HAP-1 (cell line): ENCODE data around the gene GIPC1.
"Not testable (repeated sequence)": the region's sequence is repeated elsewhere in the genome, so short reads cannot be mapped to it uniquely, and the experiment has no call there.

Experiments
- DNase-seq, 2 experiments: peaks; one replicate each; pipeline ENCODE4 v3.0.0-alpha.2; 2016 to 2020; ENCODE audit warnings: low spot score in 2 of 2
- H3K27me3 ChIP-seq: fragments of 250-450 bp; sonication (Bioruptor Pico); 2 replicates; pipeline ENCODE4 v1.5.1; 2020; ENCODE audit warnings: low read depth, mild to moderate bottlenecking, moderate library complexity
- H3K36me3 ChIP-seq: fragments of 250-450 bp; sonication (Bioruptor Pico); replicated peaks from 2 replicates; pipeline ENCODE4 v1.5.1; 2020; ENCODE audit warnings: mild to moderate bottlenecking
- H3K4me1 ChIP-seq: fragments of 250-450 bp; sonication (Bioruptor Pico); 2 replicates; pipeline ENCODE4 v1.5.1; 2020; ENCODE audit warnings: mild to moderate bottlenecking
- H3K4me3 ChIP-seq: fragments of 250-450 bp; sonication (Bioruptor Pico); 2 replicates; pipeline ENCODE4 v1.5.1; 2020; ENCODE audit warnings: mild to moderate bottlenecking, moderate library complexity
- H3K9me3 ChIP-seq: fragments of 250-450 bp; sonication (Bioruptor Pico); 2 replicates; pipeline ENCODE4 v1.5.1; 2020; ENCODE audit warnings: mild to moderate bottlenecking, moderate library complexity
- in situ Hi-C: fragments of 300-500 bp; cut with MboI; formaldehyde crosslinking; loops from 3 replicates; pipeline ENCODE4 v1.14.3; 2020; ENCODE audit warnings: low sequenced_read_pairs, inconsistent platforms, mixed read lengths

The GIPC1 gene

GRCh38 chr19:14474827-14475226 lies 21.1 kb downstream of the GIPC1 start:
- H3K4me1 ChIP-seq, result peaks cover 7% of the 10 kb centered on the region
- in situ Hi-C loops, result no loop called here

GRCh38 chr19:14473978-14474578 lies 21.8 kb downstream of the GIPC1 start:
- Histone ChIP-seq H3K4me3 (no peak overlapping the region), H3K36me3 (peaks cover 24% of the 10 kb centered on the region), H3K9me3 (no peaks in the 10 kb centered on the region), H3K4me1 (peaks cover 7% of the 10 kb centered on the region), H3K27me3 (no peaks in the 10 kb centered on the region)
- in situ Hi-C loops, result no loop called here
- DNase-seq, result no peak

More at GRCh38 chr19:14474827-14475226, 21.1 kb downstream of the GIPC1 start:
- H3K27me3 ChIP-seq, result no peaks in the 10 kb centered on the region
- no peak for DNase-seq
- H3K9me3 ChIP-seq, result no peaks in the 10 kb centered on the region
- peaks cover 27% of the 10 kb centered on the region for H3K36me3 ChIP-seq
- H3K4me3 ChIP-seq, result no peak overlapping the region

GRCh38 chr19:14473073-14473977 lies 22.6 kb downstream of the GIPC1 start:
- in situ Hi-C loops, result no loop called here
- Histone ChIP-seq H3K9me3 (no peaks in the 10 kb centered on the region), H3K4me3 (no peak overlapping the region), H3K4me1 (peaks cover 7% of the 10 kb centered on the region), H3K36me3 (peaks cover 19% of the 10 kb centered on the region), H3K27me3 (no peaks in the 10 kb centered on the region)
- DNase-seq, result no peak

- H3K36me3 ChIP-seq, result peaks cover 18% of the 10 kb centered on the region
- peak; percentile 22 to 91 for DNase-seq
- H3K4me3 ChIP-seq, result no peak overlapping the region
- no peaks in the 10 kb centered on the region for H3K27me3 ChIP-seq
- peaks cover 7% of the 10 kb centered on the region for H3K4me1 ChIP-seq
- no peaks in the 10 kb centered on the region for H3K9me3 ChIP-seq
- in situ Hi-C loops, result no loop called here
Observed at GRCh38 chr19:14472202-14472938, 23.6 kb downstream of the GIPC1 start.

- peaks cover 21% of the 10 kb centered on the region for H3K36me3 ChIP-seq
- H3K9me3 ChIP-seq, result no peaks in the 10 kb centered on the region
- H3K4me3 ChIP-seq, result no peak overlapping the region
- in situ Hi-C loops, result no loop called here
- DNase-seq, result no peak
- peaks cover 7% of the 10 kb centered on the region for H3K4me1 ChIP-seq
- H3K27me3 ChIP-seq, result no peaks in the 10 kb centered on the region
Observed at GRCh38 chr19:14471436-14472187, 24.3 kb downstream of the GIPC1 start.

- peaks cover 5% of the 10 kb centered on the region for H3K4me1 ChIP-seq
- no peaks in the 10 kb centered on the region for H3K27me3 ChIP-seq
- DNase-seq, result no peak
- no peak overlapping the region for H3K4me3 ChIP-seq
- H3K9me3 ChIP-seq, result no peaks in the 10 kb centered on the region
- in situ Hi-C loops, result no loop called here
- H3K36me3 ChIP-seq, result peaks cover 30% of the 10 kb centered on the region
Observed at GRCh38 chr19:14470031-14470876, 25.7 kb downstream of the GIPC1 start.

- in situ Hi-C loops, result no loop called here
- Histone ChIP-seq H3K4me3 (no peak overlapping the region), H3K9me3 (no peaks in the 10 kb centered on the region), H3K36me3 (peaks cover 52% of the 10 kb centered on the region), H3K27me3 (no peaks in the 10 kb centered on the region), H3K4me1 (peaks cover 5% of the 10 kb centered on the region)
- no peak for DNase-seq
Observed at GRCh38 chr19:14467816-14468215, 28.1 kb downstream of the GIPC1 start.

- no peak for DNase-seq
- peaks cover 55% of the 10 kb centered on the region for H3K36me3 ChIP-seq
- H3K4me1 ChIP-seq, result peaks cover 4% of the 10 kb centered on the region
- in situ Hi-C loops, result no loop called here
- H3K27me3 ChIP-seq, result no peaks in the 10 kb centered on the region
- no peak overlapping the region for H3K4me3 ChIP-seq
- H3K9me3 ChIP-seq, result no peaks in the 10 kb centered on the region
Observed at GRCh38 chr19:14467391-14467790, 28.5 kb downstream of the GIPC1 start.

GRCh38 chr19:14463747-14464146 lies 32.2 kb downstream of the GIPC1 start:
- H3K9me3 ChIP-seq, result no peaks in the 10 kb centered on the region
- H3K36me3 ChIP-seq, result peaks cover 60% of the 10 kb centered on the region
- no peak overlapping the region for H3K4me3 ChIP-seq
- DNase-seq, result no peak
- no peaks in the 10 kb centered on the region for H3K27me3 ChIP-seq
- no peaks in the 10 kb centered on the region for H3K4me1 ChIP-seq
- in situ Hi-C loops, result no loop called here

- H3K4me1 ChIP-seq, DNase-seq, H3K4me3 ChIP-seq, H3K27me3 ChIP-seq, in situ Hi-C loops, H3K9me3 ChIP-seq: not testable (repeated sequence)
- peaks cover 57% of the 10 kb centered on the region for H3K36me3 ChIP-seq
Observed at GRCh38 chr19:14462401-14462800, 33.5 kb downstream of the GIPC1 start.

- in situ Hi-C loops, result no loop called here
- no peak overlapping the region for H3K4me3 ChIP-seq
- no peaks in the 10 kb centered on the region for H3K9me3 ChIP-seq
- DNase-seq, result no peak
- H3K4me1 ChIP-seq, result no peaks in the 10 kb centered on the region
- H3K27me3 ChIP-seq, result no peaks in the 10 kb centered on the region
- peaks cover 51% of the 10 kb centered on the region for H3K36me3 ChIP-seq
Observed at GRCh38 chr19:14460935-14461334, 35.0 kb downstream of the GIPC1 start.

GRCh38 chr19:14459703-14460102 lies 36.2 kb downstream of the GIPC1 start:
- no peak overlapping the region for H3K4me3 ChIP-seq
- H3K4me1 ChIP-seq, result no peaks in the 10 kb centered on the region
- peaks cover 44% of the 10 kb centered on the region for H3K36me3 ChIP-seq
- no peak for DNase-seq
- no peaks in the 10 kb centered on the region for H3K27me3 ChIP-seq
- in situ Hi-C loops, result no loop called here
- no peaks in the 10 kb centered on the region for H3K9me3 ChIP-seq

- H3K4me3 ChIP-seq, H3K27me3 ChIP-seq, DNase-seq, in situ Hi-C loops, H3K4me1 ChIP-seq, H3K9me3 ChIP-seq: not testable (repeated sequence)
- peaks cover 51% of the 10 kb centered on the region for H3K36me3 ChIP-seq
Observed at GRCh38 chr19:14452303-14452702, 43.6 kb downstream of the GIPC1 start.
